Stimulated activated CD8-positive, alpha-beta memory T cell treated with anti-CD3 and anti-CD28 coated beads, Interleukin-15, amount 100 ng/mL, for 1 hour (primary cell): Measurements from ENCODE around the gene VSTM2A.
"Not testable (repeated sequence)": the region's sequence is repeated elsewhere in the genome, so short reads cannot be mapped to it uniquely, and the experiment has no call there.

Source experiments
- DNase-seq: peaks from one replicate; pipeline ENCODE4 v3.0.0-alpha.2; 2020; ENCODE audit warnings: low read depth

VSTM2A gene, protein sequence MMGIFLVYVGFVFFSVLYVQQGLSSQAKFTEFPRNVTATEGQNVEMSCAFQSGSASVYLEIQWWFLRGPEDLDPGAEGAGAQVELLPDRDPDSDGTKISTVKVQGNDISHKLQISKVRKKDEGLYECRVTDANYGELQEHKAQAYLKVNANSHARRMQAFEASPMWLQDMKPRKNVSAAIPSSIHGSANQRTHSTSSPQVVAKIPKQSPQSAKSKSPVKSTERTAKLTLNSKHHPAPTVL

DNA sequence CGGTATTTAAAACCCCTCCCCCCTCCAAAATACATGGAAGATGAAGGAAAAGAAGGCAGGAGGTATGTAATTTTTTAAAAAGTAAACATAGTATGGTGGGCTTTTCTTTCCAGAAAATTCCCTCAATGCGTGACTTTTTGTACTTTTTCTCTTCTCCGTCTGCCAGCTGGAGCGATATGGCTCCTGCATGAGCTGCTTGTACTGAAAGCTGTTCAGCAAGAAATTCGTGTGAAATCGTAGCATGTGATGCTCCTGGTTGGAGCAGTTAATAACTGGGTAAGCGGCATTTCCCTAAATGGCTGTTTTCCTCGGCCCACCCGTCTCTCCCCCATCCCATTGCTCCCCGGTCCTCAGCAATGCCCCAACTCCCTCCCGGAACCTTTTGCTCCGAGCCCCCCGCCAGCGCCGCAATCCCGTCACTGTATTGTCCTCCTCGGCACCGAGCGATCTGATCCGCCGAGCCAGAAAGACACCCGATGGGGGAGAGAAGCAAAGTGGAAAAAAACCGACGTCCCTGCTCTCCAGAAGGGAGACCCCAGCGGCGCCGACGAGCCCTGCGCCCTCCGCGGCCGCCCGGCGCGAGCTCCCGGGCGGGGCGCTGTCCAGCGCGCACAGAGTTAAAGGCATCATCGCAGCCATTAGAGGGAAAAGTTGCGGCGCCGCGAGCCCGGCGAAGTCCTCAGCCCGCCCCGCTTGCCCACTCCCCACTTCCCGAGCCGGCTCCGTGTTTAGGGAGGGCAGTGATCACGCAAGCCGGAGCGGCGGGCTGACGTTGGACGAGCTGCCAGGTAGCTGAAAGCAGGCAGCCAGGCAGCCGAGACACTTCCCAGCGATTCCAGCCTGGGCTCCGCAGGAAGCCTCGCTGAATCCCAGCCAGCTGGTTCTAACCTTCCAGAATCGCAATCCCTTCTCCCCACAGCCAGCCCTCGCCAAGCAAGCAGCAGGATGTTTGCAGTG is at the start of gene VSTM2A:
Gene VSTM2A, plus strand, starts transcription at position 707 of the 957 bp plus-strand sequence. CDS start 356 bp downstream, outside the sequence.
- DNase-seq, result no peak

GRCh38 chr7:54504531-54504930 is 37.6 kb upstream of the VSTM2A start:
- DNase-seq, result not testable (repeated sequence)

GRCh38 chr7:54529568-54529967 is 12.6 kb upstream of the VSTM2A start:
- no peak for DNase-seq

- no peak for DNase-seq
Observed at GRCh38 chr7:54538122-54538521, 4.1 kb upstream of the VSTM2A start.

GRCh38 chr7:54543051-54543488 is 895 bp downstream of the VSTM2A start:
- no peak for DNase-seq

DNA sequence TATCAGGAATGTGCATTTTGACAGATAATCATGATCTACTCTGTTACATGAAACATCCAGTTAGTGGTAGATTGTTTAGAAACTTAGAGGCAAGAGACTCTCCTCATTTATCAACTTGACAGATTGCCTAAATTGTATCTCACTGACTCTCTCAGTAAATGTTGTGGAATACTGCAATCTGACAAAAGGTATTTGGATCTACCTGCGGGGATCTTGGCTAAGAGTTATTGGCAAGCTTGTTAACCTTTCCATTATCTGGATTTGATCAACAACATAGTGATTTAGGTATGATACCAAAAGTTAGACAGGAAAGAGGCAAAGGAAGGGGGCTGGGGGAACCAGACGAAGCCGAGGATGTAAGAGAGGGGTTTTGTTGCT is 2.0 kb downstream of the VSTM2A start:
- DNase-seq, result no peak

- no peak for DNase-seq
Observed at GRCh38 chr7:54544527-54545240, 2.5 kb downstream of the VSTM2A start.

DNA sequence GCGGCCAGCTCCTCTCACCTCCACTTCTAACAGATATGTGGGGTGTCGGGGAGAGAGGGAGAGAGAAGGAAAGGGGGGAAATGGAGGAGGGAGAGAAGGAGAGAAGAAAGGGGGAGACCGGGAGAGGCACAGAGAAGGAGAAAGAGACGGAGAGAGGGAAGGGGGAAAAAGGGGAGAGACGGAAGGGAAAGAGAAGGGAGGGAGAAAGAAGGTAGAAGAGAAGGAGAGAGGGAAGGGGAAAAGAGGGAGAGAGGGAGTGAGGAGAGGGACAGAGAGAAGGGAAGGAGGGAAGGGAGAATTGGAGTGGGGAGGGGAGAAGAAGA is 3.0 kb downstream of the VSTM2A start:
- DNase-seq, result no peak

DNA sequence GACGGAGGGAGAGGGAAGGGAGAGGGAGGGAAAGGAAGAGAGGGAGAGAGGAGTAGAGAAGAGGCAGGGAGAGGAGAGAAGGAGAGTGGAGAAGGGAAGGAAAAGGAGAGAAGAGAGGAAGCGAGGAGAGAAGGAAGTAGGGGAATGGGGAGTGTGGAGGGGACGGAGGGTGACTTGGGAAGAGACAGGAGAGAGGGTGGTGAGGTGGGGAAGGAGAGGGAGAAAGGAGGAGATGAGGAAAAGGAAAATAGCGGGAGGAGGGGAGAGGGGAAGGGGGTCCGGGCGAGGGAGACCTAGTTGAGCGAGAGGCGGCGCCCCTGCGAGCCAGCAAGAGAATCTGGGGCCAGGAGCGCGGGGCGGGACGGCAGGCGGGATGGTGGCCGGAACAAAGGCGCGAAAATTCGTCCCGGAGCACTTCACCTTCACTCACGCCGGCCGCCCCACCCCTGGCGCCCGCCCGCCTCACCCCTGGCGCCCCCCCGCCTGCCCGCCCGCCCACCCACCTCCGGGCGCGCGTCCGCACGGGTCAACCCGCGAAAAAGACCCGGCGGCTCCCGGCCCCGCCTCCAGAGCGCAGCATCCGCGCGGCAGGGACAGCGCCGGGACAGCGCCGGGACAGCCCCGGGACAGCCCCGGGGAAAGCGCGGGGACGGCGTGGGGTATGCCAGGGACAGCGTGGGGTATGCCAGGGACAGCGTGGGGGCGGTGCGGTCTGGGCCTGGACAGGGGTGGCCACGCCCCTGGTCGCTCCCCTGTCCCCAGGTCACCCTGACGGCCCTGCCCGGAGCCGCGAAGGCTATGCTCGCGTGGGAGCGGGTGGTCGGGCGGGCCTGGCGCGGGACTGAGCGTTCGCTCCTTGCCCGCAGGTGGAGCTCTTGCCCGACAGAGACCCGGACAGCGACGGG is 4.2 kb downstream of the VSTM2A start:
- no peak for DNase-seq

- no peak for DNase-seq
Observed at GRCh38 chr7:54546986-54547314, 4.8 kb downstream of the VSTM2A start.

DNA sequence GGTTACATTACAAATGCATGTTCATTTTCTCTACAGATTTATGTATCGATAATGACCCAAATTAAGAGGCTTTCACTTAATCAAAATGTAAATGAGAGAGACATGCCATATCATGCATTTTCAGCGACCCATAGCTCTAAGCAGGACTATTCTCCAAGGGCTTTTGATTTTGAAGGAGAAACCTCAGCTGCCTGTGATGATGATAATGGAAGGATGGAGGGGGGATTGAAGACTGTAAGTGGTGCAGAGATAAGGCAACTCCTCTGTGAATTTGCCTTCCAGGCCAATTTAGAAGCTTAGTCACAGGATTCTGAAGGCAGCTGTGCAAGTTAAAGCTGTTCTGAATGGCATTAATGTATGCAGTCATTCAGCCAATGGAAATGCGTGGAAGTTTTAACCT is 8.3 kb downstream of the VSTM2A start:
- no peak for DNase-seq

- no peak for DNase-seq
Observed at GRCh38 chr7:54556121-54556520, 13.9 kb downstream of the VSTM2A start.

GRCh38 chr7:54559401-54559800 is 17.2 kb downstream of the VSTM2A start:
- no peak for DNase-seq

GRCh38 chr7:54560198-54560597 is 18.0 kb downstream of the VSTM2A start:
- no peak for DNase-seq

DNA sequence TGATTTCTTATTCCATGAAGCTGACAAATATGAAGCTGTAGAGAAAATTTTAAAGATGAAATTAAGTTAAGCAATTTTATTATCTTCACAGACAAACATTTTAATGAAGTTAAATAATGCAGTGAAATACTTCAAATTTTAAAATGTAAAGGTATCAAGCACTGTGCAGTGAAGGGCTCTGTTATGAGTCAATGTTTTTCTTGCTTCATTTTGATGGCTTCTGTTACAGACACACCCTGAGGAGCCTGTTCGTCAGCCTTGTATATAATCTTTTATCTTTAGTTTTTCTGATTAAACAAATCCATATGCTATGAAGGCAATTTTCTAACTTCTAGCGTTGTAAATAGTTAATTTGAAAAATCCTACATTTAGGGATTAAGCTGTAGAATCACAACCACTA is 18.5 kb downstream of the VSTM2A start:
- DNase-seq, result no peak

DNA sequence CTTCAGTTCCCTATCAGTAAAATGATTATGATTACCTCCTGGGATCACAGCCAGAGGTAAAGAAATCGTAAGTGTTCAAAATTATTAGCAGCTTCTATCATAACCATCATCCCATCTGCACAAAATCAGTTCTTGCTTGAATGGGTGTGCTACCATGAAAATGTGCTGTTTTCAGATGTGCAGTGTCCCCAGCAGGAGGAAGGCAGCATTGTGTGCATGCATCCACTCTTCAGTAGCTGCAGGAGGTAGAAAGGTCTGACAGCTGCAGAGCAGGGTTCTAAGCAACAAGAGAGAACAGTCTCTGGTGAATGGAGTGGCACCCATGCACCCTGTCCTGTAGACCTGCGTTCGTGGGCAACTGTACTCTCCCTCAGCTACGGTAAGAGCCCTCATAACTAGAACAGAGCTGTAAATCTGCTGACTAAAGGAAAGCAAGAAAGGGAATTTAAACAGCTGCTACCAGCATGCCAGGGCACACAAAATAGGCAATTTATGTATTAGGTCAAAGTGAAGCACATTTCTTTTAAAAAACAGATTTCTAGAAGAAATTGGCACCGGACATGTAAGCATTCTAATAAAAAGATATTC is 21.2 kb downstream of the VSTM2A start:
- DNase-seq, result no peak

DNA sequence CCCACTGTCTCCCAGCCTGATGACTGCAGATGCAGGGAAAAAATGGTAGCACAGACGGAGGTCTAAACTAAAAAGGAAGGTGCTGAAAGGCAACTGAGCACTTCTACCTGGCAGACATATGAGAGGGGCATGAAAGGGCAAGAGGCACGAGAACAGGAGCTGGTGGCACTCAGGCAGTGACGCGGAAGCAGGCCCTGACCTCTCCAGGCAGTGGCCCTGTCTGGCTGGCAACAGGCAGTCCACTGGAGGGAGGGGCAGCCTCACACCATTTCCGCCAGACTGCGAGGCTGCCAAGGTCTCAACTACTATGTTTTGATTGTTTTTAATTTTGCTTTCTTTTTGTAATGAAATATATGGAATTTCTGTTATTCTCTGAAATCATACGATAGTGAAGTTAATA is 23.3 kb downstream of the VSTM2A start:
- DNase-seq, result no peak

DNA sequence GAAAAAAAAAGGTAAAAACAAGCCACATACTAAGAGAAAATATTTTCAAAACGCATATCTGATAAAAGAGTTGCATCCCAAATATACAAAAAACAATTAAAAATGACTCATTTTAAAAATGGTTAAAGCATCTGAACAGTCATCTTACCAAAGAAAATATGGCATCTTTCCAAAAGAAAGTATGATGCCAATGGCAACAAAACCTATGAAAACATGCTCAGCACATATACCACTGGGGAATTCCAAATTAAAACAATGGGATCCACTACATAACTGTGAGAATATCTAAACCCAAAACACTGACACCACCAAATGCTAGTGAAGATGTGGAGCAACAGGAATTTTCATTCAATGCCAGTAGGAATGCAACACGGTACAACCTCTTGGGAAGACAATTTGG is 39.3 kb downstream of the VSTM2A start:
- no peak for DNase-seq

GRCh38 chr7:54591404-54592386 is 49.5 kb downstream of the VSTM2A start:
- DNase-seq, result no peak

DNA sequence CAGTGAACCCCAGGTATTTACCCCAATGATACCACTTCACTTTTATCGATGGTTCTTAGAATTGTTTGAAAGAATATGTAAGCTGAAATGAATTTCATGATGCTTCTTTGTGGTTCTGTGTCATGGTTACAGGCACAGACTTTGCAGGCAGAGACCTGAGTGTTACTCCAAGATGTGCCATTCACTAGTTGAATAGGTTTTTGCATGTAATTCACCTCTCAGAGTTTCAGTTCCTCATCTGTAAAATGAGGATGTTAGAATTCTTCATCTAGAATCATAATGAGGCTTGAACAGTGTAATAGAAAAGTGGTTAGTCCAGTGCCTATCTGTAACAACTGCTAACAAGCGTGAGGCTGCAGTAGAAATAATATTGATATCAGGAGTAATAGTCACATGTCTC is 54.6 kb downstream of the VSTM2A start:
- DNase-seq, result no peak
